NCI-H2107 (cell line): Measurements from ENCODE around the gene NLN.

Experiments
- DNase-seq: peaks from one replicate; lab custom pipeline; 2025; lab: John Stamatoyannopoulos, UW

The NLN gene

DNA sequence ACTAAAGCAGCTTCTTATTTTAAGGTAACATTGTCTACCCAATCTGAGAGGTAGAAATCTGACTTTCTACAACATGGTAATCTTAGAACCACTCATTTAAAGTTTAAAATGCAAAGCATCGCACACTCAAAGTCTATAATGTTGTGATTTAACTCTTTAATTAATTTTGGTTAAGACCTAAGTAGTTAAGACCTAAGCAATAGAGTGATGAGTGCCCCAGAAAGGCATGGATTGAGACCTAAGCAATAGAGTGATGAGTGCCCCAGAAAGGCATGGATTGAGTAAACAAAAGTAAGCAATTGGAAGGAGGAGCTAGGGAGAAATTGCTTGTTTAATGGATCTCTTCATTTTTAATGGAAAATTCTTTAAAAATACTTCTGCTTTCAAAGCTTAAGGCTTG, 86.8 kb downstream of the NLN start:
- no peak for DNase-seq

DNA sequence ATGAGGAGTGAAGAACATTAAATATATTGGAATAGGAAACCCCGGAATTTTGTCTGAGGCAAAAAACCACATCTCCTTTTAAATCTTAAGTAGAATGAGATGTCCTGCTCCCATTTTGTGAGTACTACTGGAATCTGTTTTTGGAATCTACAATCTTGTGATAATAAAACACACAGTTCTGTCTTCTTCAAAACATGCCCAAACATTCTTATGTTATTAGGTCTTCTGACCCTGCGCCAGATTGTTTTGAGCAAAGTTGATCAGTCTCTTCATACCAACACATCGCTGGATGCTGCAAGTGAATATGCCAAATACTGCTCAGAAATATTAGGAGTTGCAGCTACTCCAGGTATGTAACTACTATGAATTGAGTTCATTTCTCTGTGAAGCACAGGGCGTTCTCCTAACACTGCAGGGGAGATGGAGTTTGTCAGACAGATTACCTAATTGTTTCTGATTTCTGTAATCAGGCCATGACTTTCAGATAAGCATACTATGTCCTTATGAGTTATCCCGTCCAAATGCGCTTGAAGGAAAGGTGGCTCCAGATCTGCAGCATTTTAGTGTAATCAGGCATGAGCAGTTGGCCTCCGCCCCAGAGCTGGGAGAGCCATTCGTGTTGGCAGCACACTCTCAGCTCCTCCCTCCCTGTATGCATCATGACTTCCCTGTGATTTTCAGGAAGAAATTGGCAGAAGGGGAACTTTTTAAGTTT, 88.0 kb downstream of the NLN start:
- no peak for DNase-seq

- DNase-seq = no peak
Measured at GRCh38 chr5:65811004-65811403, 89.0 kb downstream of the NLN start.

DNA sequence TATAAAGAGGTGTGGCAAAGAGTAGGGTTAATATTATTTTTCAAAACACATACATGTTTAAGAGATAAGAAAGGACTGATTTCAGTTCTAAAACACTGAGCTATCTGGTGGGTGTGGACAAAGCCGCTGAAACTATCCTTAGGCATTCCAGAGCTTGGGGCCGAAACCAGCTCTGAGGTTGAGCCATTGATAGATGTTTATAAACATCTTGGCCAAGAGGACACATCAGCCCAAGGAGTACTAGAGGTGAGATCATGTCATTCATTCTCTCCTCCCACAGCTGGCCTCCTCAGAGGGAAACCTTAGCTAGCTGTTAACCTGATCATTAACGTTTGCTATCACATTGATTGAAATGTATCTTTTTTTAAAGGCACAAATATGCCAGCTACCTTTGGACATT, 89.9 kb downstream of the NLN start:
- DNase-seq = no peak

GRCh38 chr5:65812648-65813047, 90.6 kb downstream of the NLN start:
- no peak for DNase-seq

GRCh38 chr5:65813174-65813573, 91.2 kb downstream of the NLN start:
- no peak for DNase-seq

DNA sequence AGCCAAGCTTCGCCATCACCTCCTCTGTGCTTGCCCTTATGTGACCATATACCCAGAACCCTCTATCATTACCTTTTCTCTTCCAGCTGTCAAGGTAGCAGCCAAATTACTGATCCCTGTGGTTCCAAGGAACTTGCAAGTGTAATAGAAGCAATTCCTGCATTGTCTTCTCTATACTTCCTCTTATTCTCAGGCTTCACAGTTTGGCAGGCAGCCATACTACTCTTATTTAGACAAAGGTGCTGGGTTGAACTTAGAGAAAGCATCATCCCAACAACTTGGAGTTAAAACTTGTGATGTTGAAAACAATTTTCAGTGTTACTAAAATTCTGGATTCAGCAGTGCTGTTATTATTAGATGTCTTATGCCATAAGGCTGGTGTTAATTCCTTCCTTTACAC, 93.2 kb downstream of the NLN start:
- no peak for DNase-seq

DNA sequence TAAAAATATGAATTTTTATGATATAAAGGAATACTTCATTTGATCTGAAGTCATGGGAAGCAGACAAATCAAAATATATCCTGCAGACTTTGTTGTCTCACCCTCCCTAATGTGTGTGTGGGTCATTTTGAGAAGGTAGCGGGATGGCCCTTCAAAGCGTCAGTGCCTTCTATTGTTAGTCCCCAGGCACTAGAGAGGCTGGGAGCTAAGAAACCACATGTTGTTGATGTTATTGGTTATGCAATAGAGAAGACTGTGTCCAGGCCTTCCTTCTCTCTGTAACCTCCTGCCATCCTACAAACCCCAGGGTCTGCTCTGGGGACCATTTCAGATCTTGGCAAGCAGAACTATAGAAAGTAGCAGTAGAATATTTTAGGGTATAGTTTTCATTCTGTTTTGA, 94.7 kb downstream of the NLN start:
- no peak for DNase-seq

DNA sequence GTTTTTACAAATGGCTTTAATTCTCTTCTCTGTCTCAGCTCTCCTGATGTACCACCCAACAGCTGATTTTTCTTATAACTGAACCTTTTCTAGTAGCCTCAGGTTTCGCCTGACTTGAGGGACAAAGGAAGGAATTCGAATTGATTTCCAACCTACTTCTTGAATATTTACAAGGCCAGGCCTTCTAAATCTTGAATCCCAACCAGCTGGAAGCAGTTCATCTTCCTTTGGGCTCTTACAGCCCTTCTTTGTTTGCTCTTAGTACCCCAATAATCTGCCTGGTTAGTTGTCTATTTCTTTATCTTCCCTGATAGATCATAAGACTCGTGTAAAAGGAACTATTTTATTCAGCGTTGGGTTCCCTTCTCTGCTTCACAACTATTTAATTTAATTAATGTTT, 95.9 kb downstream of the NLN start:
- DNase-seq = no peak

- no peak for DNase-seq
Measured at GRCh38 chr5:65818592-65818991, 96.6 kb downstream of the NLN start.

DNA sequence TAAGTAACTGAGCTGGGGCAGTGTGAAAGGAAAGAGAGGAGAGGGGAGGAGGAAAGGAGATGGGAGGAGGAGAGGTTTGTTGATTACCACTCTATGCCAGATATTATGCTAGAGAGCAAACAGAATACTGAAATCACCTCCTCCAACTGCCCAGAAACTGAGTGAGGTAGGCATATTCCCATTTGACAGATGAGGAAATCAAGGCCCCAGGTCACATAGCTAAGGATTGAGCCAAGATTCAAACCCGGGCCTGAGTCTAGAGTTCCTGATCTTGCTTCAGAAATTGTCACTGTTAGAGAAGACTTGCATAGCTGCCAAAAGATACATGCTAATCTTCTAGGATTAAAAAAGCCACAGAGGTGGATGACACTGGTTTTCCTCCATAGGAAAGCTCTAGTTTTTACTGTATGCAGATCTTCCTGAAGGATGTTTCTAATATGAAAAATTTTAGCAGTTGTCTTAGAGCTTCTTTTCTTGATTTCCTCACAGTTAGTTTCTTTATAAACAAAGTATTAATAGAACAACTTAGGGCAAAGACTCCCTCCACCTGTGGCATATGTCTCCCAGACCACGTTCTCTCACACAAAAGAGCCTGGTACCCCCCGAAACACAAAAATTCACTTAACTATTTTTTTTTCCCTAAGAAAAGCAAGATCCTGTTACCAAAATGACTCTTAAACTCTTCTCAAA, 97.4 kb downstream of the NLN start:
- DNase-seq = no peak

DNA sequence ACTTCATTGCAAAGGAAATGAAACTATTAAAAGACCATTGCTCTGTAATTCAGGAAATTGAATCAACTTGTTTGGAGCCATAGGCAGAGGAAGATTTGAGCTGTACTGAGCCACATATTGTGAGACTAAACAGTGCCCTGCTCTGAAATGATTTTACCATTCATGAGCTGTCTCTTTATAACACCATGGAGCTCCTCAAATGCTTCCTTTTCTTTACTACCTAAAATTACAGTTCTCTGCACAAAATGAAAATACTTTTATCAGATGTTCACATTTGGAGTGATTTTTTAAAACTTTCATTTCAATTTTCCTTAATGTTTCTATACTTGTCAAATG, 97.9 kb downstream of the NLN start:
- DNase-seq = no peak

- DNase-seq = no peak
Measured at GRCh38 chr5:65820373-65820772, 98.4 kb downstream of the NLN start.

GRCh38 chr5:65821966-65822365, 100.0 kb downstream of the NLN start:
- no peak for DNase-seq

DNA sequence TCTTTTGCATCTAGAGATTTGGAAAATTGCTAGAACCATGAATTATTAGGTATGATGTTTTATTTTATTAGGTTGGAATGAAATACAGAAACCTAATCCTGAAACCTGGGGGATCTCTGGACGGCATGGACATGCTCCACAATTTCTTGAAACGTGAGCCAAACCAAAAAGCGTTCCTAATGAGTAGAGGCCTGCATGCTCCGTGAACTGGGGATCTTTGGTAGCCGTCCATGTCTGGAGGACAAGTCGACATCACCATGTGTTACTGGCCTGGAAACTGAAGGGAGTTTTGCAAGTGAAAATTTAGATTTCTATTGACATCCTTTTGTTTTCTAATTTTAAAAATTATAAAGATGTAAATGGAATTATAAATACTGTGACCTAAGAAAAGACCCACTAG, 100.7 kb downstream of the NLN start:
- no peak for DNase-seq

DNA sequence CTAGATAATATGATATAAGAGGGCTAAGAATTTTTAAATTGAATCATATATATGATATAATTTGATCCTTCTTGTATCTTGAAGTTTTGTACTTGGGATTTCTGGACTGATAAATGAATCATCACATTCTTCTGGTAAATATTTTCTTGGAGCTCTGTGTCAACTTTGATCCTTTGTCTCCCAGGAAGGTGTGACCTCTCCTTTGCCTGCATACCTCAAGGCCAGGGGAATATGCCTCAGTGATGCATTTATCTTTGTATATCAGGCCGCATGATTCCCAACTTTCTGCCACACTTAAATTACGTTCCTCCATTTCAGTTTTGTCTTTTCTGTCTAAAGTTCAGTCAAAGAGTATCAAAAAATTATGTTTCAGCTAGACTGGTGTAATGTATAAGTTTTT, 101.2 kb downstream of the NLN start:
- no peak for DNase-seq

GRCh38 chr5:65823845-65824445, 101.9 kb downstream of the NLN start:
- DNase-seq = no peak

GRCh38 chr5:65825408-65826328, 103.7 kb downstream of the NLN start:
- no peak for DNase-seq

GRCh38 chr5:65828022-65828896, 106.3 kb downstream of the NLN start:
- DNase-seq = no peak

DNA sequence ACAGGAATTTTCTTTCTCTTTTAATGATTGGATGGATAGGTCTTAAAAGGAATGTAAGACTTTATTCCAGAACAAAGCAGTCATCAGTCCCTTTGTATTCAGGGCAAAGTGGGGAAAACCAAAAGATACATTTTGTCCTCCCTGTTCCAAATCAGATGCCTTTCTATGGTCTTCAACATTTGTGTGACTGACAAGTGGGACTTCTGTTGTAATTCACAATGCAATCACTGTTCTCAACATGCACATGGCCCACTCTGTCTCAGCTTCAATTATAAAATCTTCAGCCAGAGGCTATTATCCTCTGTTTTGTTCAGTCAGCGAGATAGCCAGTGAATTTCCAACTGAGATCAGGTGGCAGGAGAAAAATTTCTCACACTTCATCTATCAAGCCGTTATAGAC, 108.9 kb downstream of the NLN start:
- DNase-seq = no peak

DNA sequence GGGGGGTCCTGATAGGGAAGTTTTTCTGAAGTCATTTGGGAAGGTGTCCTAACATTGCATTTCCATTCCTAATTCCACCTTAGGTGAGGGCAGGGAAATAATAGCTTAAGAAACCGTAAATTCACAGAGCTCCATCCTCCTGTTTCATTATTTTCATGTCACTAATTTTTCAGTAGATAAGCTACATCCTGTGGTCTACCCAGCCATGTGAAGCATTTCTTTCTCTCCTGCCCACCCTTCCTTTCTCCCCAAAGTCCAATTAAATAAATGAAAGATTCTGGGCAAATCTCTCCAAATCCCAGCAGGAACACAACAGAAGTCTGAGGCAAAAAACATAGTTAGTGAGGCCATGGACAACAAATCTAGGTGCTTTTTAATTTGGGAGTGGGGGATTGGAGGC, 109.3 kb downstream of the NLN start:
- DNase-seq = no peak

DNA sequence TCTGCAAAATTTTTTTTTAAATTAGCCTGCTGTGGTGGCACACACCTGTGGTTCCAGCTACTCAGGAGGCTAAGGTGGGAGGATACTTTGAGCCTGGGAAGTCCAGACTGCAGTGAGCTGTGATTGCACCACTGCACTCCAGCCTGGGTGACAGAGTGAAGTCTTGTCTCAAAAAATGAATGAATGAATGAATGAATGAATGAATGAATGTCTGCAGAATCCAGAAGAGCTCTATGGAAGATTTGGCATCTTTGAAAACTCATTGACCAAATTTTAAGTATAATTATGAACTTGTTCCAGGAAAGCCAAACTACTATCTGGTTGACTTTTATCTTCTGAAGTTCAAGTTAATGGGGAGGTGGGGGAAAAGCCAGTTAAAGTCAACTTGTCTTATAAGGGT, 110.1 kb downstream of the NLN start:
- DNase-seq = no peak
